ENCODE data around the gene SNRK.

Gene SNRK

GRCh38 chr3:43286115-43286840 is at the start of gene SNRK:
SNRK (plus strand) TSS chr3:43286540; CDS start chr3:43303204, 16,664 bp downstream.
- DNase-seq (ENCODE audit: low read depth), result peak; percentile 85
- no peak for TF ChIP-seq CTCF (IDR thresholded peaks at IDR 0.05; ENCODE audit: insufficient read depth, low read depth, low read length, missing control alignments)
- H3K4me3 ChIP-seq (ENCODE audit: low read depth, low read length), result peak within 1 kb of the TSS; percentile 89

- DNase-seq (ENCODE audit: low read depth), result no peak
- no peak for TF ChIP-seq CTCF (IDR thresholded peaks at IDR 0.05; ENCODE audit: insufficient read depth, low read depth, low read length, missing control alignments)
- no peak overlapping the region for H3K4me3 ChIP-seq (ENCODE audit: low read depth, low read length)
Measured at GRCh38 chr3:43238801-43239200, 47.5 kb upstream of the SNRK start.

DNA sequence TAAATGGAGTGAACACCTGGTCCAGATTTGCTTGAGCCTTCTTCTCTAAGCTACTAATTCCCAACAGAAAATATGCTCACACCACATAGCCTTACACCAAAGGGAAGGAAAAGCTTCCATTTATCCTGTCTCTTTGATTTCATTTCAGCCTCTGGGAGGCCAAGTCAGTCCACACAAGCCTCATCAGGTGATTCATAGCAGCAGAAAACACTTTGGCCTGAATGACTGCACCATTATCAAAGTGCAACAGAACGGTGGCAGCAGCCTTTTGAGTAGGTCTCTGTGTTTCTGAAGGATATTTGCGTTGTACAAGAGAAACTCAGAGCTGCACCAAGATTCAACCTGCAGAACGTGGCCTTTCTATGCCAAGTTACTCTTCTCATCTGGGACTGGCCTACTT is 46.6 kb upstream of the SNRK start:
- DNase-seq (ENCODE audit: low read depth), result no peak
- no peak overlapping the region for H3K4me3 ChIP-seq (ENCODE audit: low read depth, low read length)
- TF ChIP-seq CTCF (IDR thresholded peaks at IDR 0.05; ENCODE audit: insufficient read depth, low read depth, low read length, missing control alignments), result no peak

GRCh38 chr3:43243590-43244587 is 42.5 kb upstream of the SNRK start:
- H3K4me3 ChIP-seq (ENCODE audit: low read depth, low read length), result no peak overlapping the region
- DNase-seq (ENCODE audit: low read depth), result no peak

GRCh38 chr3:43244694-43245093 is 41.6 kb upstream of the SNRK start:
- no peak for DNase-seq (ENCODE audit: low read depth)
- TF ChIP-seq CTCF (IDR thresholded peaks at IDR 0.05; ENCODE audit: insufficient read depth, low read depth, low read length, missing control alignments), result no peak
- H3K4me3 ChIP-seq (ENCODE audit: low read depth, low read length), result no peak overlapping the region

More at GRCh38 chr3:43243590-43244587, 42.5 kb upstream of the SNRK start:
- TF ChIP-seq CTCF (IDR thresholded peaks at IDR 0.05; ENCODE audit: insufficient read depth, low read depth, low read length, missing control alignments), result no peak

GRCh38 chr3:43246976-43247375 is 39.4 kb upstream of the SNRK start:
- DNase-seq (ENCODE audit: low read depth), result no peak
- TF ChIP-seq CTCF (IDR thresholded peaks at IDR 0.05; ENCODE audit: insufficient read depth, low read depth, low read length, missing control alignments), result no peak
- no peak overlapping the region for H3K4me3 ChIP-seq (ENCODE audit: low read depth, low read length)

All from GM12865 (cell line).